ENCODE data around the gene PPP1R3C.

Gene PPP1R3C

DNA sequence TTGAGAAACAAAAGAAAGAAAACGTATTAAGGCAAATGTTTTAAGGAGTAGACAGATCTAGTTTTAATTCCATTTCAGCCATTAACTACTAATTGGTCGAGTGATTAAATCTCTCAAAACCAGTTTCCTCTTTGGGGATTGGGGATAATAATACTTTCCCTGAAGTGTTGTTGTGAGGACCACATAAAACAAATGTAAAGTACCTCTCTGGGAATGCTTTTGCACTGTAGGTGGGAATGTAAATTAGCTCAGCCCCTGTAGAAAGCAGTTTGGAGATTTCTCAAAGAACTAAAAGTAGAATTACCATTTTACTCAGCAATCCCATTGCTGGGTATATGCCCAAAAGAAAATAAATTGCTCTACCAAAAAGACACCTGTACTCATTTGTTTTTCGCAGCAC lies 36.0 kb upstream of the PPP1R3C start:
- DNase-seq (ENCODE audit: extremely low read depth, low read depth), result no peak
- TF ChIP-seq, protein P1, sequence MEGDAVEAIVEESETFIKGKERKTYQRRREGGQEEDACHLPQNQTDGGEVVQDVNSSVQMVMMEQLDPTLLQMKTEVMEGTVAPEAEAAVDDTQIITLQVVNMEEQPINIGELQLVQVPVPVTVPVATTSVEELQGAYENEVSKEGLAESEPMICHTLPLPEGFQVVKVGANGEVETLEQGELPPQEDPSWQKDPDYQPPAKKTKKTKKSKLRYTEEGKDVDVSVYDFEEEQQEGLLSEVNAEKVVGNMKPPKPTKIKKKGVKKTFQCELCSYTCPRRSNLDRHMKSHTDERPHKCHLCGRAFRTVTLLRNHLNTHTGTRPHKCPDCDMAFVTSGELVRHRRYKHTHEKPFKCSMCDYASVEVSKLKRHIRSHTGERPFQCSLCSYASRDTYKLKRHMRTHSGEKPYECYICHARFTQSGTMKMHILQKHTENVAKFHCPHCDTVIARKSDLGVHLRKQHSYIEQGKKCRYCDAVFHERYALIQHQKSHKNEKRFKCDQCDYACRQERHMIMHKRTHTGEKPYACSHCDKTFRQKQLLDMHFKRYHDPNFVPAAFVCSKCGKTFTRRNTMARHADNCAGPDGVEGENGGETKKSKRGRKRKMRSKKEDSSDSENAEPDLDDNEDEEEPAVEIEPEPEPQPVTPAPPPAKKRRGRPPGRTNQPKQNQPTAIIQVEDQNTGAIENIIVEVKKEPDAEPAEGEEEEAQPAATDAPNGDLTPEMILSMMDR (IDR thresholded peaks at IDR 0.05; ENCODE audit: low read depth, low read length, missing control alignments), result no peak
- no peak overlapping the region for H3K4me3 ChIP-seq (replicated peaks; ENCODE audit: low read depth, low read length)

DNA sequence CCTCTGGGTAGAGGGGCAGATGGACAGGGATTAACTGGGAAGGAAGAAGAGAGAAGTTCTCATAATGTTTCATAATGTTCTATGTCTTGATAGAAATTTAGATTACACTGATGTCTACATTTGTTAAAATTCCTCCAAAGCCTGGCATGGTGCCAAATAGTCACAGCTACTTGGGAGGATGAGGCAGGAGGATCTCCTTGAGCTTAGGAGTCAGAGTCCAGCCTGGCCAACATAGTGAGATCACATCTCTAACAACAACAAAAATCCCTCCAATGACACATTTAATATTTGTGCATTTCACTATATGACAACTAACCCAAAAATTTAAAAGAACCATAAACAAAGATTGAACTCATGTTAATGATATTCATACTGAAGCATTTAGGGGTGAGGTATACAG lies 33.0 kb upstream of the PPP1R3C start:
- DNase-seq (ENCODE audit: extremely low read depth, low read depth), result no peak
- TF ChIP-seq, protein P1 (IDR thresholded peaks at IDR 0.05; ENCODE audit: low read depth, low read length, missing control alignments), result no peak
- H3K4me3 ChIP-seq (replicated peaks; ENCODE audit: low read depth, low read length), result no peak overlapping the region

DNA sequence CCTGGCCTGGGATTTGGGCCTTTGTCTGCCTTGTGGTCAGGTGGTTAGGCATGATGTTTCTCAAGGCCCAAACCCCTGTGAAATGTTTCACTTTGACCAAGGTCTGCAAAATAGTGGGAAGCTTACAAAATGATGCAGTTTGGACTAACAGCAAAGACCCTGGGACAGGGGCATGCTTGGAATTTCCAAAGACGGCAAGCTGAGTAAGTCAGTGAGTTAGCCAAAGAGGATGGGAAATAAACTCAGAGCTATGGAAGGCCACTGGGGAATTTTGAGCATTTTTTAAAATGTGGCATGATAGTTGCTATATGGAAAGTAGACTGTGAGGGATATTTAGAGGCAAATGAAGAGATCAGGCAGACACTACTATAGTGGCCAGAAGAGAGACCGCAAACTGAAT lies 31.6 kb upstream of the PPP1R3C start:
- TF ChIP-seq, protein P1 (IDR thresholded peaks at IDR 0.05; ENCODE audit: low read depth, low read length, missing control alignments), result no peak
- H3K4me3 ChIP-seq (replicated peaks; ENCODE audit: low read depth, low read length), result no peak overlapping the region
- no peak for DNase-seq (ENCODE audit: extremely low read depth, low read depth)

GRCh38 chr10:91662993-91663392 lies 30.1 kb upstream of the PPP1R3C start:
- DNase-seq (ENCODE audit: extremely low read depth, low read depth), result no peak
- no peak overlapping the region for H3K4me3 ChIP-seq (replicated peaks; ENCODE audit: low read depth, low read length)
- TF ChIP-seq, protein P1 (IDR thresholded peaks at IDR 0.05; ENCODE audit: low read depth, low read length, missing control alignments), result no peak

DNA sequence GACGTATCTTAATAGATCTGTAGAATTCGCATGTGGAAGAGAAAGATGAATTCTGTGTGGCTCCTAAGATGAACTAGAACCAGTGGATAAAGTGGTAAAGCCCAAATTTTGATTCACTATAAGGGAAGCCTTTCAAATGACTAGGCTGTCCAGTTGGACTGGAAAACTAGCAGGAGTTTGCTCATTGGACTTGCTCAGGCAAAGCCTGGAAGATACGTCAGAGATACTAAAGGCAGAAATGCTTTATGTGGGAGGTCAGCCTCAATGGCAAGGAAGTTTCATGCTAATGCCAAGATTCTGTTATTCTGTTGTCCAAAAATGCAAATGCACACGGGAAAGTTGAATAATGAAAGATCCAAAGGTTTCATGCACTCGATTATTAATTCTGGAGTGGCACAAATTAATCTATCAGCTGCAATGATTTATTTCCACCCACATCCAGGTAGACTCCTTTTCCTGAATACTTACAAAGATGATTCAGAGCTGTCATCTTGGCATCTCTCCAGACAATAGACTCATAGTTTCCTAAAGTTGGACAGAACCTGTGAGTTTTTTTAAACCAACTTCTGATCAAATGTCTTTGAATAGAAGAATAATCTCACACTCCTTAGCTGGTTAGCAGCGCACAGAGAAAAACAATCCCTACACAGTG lies 20.5 kb upstream of the PPP1R3C start:
- TF ChIP-seq, protein P1 (IDR thresholded peaks at IDR 0.05; ENCODE audit: low read depth, low read length, missing control alignments), result no peak
- no peak overlapping the region for H3K4me3 ChIP-seq (replicated peaks; ENCODE audit: low read depth, low read length)
- DNase-seq (ENCODE audit: extremely low read depth, low read depth), result no peak

GRCh38 chr10:91652364-91652763 lies 19.5 kb upstream of the PPP1R3C start:
- H3K4me3 ChIP-seq (replicated peaks; ENCODE audit: low read depth, low read length), result no peak overlapping the region
- TF ChIP-seq, protein P1 (IDR thresholded peaks at IDR 0.05; ENCODE audit: low read depth, low read length, missing control alignments), result no peak
- peak; percentile 62 for DNase-seq (ENCODE audit: extremely low read depth, low read depth)

- TF ChIP-seq, protein P1 (IDR thresholded peaks at IDR 0.05; ENCODE audit: low read depth, low read length, missing control alignments), result peak; percentile 26
- no peak for DNase-seq (ENCODE audit: extremely low read depth, low read depth)
- no peak overlapping the region for H3K4me3 ChIP-seq (replicated peaks; ENCODE audit: low read depth, low read length)
Measured at GRCh38 chr10:91643700-91644099, 10.8 kb upstream of the PPP1R3C start.

Data from HFF-Myc (cell line).